NB4 (cell line): ENCODE data around the gene DLEC1.
A peak's percentile ranks its signal among the peaks of the same experiment; 100 is the strongest.

Experiments
- DNase-seq: peaks from one replicate; pipeline ENCODE4 v3.0.0; 2010; ENCODE audit warnings: low read depth
- H3K4me3 ChIP-seq: one replicate; pipeline ENCODE4 v1.5.1; 2011; ENCODE audit warnings: mild to moderate bottlenecking, low read depth, low read length, moderate library complexity
- MYC ChIP-seq: IDR thresholded peaks from 2 replicates; pipeline ENCODE4 v1.6.1; 2011; ENCODE audit warnings: low read depth, low read length
- POLR2A ChIP-seq: IDR thresholded peaks from 2 replicates; pipeline ENCODE4 v1.6.1; 2011; ENCODE audit warnings: mild to moderate bottlenecking; ENCODE audit not compliant: insufficient read length; ENCODE audit errors: extremely low read depth
- TF ChIP-seq, protein P1 (sequence below): IDR thresholded peaks from 2 replicates; pipeline ENCODE4 v1.6.1; 2011; ENCODE audit warnings: low read depth, low read length
- TF ChIP-seq, protein P2 (sequence below): IDR thresholded peaks from one replicate; pipeline ENCODE4 v1.5.1; 2012; ENCODE audit warnings: low read depth, low read length

The DLEC1 gene

DNA sequence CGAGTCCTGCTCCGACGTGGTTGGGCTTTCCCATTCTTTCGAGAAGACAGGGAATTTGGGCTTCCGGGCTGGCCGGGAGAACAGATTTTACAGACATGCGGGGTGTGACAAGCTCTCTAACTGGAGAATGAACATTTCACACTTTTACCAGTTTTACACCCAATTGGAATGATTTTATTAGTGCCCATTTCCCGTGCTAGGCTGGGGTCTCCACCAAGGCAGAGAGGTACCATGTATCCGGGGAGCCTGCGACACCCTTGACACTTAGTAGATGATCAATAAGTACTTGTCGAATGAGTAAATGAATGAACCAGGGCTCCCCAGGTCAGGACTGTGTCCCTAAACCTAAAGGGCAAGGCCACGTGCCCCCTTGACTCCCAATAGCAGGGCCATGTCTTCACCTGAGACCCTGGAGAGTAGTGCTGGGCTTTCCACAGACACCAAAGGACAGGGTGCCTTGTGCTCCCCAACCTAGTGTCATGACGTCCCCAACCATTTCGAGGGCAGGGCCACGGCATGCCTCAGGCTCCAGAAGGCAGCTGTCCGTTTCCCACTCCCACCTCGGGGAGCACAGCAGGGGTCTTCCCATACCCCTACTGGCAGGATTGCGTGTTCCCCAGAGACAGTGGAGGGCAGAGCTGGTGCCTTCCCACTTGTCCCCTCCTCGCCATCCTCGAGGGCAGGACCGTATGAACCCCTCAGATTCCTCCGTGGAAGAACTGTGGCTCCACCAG lies 98.8 kb downstream of the DLEC1 start:
- TF ChIP-seq MYC: no peak
- TF ChIP-seq, protein P1, sequence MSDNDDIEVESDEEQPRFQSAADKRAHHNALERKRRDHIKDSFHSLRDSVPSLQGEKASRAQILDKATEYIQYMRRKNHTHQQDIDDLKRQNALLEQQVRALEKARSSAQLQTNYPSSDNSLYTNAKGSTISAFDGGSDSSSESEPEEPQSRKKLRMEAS: no peak
- TF ChIP-seq, protein P2, sequence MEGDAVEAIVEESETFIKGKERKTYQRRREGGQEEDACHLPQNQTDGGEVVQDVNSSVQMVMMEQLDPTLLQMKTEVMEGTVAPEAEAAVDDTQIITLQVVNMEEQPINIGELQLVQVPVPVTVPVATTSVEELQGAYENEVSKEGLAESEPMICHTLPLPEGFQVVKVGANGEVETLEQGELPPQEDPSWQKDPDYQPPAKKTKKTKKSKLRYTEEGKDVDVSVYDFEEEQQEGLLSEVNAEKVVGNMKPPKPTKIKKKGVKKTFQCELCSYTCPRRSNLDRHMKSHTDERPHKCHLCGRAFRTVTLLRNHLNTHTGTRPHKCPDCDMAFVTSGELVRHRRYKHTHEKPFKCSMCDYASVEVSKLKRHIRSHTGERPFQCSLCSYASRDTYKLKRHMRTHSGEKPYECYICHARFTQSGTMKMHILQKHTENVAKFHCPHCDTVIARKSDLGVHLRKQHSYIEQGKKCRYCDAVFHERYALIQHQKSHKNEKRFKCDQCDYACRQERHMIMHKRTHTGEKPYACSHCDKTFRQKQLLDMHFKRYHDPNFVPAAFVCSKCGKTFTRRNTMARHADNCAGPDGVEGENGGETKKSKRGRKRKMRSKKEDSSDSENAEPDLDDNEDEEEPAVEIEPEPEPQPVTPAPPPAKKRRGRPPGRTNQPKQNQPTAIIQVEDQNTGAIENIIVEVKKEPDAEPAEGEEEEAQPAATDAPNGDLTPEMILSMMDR: no peak
- no peak for TF ChIP-seq POLR2A
- DNase-seq: peak; percentile 40
- peak overlapping the region; percentile 66 for H3K4me3 ChIP-seq

DNA sequence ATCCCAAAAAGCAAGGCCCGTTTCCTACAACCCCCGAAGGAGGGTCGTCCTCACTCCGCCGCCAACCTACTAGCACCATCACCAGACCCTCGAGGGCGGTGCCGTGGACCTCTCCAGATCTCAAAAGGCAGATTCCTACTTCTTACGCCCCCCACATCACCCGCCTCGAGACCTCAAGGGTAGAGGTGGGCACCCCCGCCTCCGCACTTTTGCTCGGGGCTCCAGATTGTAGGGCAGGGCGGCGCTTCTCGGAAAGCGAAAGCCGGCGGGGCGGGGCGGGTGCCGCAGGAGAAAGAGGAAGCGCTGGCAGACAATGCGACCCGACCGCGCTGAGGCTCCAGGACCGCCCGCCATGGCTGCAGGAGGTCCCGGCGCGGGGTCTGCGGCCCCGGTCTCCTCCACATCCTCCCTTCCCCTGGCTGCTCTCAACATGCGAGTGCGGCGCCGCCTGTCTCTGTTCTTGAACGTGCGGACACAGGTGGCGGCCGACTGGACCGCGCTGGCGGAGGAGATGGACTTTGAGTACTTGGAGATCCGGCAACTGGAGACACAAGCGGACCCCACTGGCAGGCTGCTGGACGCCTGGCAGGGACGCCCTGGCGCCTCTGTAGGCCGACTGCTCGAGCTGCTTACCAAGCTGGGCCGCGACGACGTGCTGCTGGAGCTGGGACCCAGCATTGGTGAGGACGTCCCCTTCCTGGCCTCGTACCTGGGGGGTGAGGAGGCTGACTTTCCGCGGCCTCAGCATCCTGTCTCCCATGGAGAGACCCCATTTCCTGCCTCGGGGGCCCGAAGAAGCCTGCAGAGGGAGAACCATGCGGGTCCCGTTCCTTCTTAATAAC lies 99.6 kb downstream of the DLEC1 start, which contains the start of gene MYD88:
Gene MYD88, plus strand, starts transcription at position 313 of the 842 bp plus-strand sequence. Its CDS starts 40 bp downstream, at position 353.
- DNase-seq: peak; percentile 89
- TF ChIP-seq, protein P2: no peak
- peak; percentile 80 for TF ChIP-seq POLR2A
- peak; percentile 73 for TF ChIP-seq MYC
- TF ChIP-seq, protein P1: peak; percentile 45; the same call in 1 of the 2 replicates
- peak within 1 kb of the TSS; percentile 70 for H3K4me3 ChIP-seq

DNA sequence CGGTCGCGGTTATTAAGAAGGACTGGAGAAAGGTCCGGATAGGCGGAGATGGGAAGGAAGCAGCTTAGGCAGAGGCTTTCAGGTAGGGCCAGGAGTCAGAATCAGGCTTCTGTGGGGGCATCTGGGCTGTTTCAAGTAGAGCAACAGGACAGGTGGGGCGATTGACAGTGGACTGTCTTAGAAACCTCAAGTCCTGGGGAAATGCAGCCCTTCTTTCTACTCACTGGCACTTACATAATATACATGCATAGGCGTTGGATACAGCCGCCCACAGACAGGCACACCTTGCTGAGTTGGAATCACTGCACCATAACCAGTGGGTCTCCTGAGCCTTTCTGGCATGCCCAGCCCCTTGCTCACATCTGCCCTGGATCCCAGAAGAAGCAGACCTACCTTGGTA lies 100.2 kb downstream of the DLEC1 start:
- DNase-seq: no peak
- TF ChIP-seq, protein P1: no peak
- TF ChIP-seq POLR2A: no peak
- TF ChIP-seq MYC: no peak
- TF ChIP-seq, protein P2: no peak
- H3K4me3 ChIP-seq: peak overlapping the region; percentile 70

DNA sequence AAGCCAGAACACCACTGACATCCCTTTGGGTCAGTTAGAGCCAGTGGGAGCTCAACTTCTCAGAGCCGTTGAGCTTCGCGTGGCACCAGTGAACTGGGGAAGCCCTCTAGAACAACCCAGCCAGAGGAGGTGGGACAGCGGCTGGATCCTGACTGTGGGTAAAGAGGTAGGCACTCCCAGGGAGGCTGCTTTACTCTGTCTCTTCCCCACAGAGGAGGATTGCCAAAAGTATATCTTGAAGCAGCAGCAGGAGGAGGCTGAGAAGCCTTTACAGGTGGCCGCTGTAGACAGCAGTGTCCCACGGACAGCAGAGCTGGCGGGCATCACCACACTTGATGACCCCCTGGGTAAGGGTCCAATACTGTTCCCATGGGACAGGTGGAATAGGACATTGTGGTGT lies 100.6 kb downstream of the DLEC1 start:
- peak overlapping the region; percentile 70 for H3K4me3 ChIP-seq
- TF ChIP-seq MYC: no peak
- DNase-seq: no peak

DNA sequence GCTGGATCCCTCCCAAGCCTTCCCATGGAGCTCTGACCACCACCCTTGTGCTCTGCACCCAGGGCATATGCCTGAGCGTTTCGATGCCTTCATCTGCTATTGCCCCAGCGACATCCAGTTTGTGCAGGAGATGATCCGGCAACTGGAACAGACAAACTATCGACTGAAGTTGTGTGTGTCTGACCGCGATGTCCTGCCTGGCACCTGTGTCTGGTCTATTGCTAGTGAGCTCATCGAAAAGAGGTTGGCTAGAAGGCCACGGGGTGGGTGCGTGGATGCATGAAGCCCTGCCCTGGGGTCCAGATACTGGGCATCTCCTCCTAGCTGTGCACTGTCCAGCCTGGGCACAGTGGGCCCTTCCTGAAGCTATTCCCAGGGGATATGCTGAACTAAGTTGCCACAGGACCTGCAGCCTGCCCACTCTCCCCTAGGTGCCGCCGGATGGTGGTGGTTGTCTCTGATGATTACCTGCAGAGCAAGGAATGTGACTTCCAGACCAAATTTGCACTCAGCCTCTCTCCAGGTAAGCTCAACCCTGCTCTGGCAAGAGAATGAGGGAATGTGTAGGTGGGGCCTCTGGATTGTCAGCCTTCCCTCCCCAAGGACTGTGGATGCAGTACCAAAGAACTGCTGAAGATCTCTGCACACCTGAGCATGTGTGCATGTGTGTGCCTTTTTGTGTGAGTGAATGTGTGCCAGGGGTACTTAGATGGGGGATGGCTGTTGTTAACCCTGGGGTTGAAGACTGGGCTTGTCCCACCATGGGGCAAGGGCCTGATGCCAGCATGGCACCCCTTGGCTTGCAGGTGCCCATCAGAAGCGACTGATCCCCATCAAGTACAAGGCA lies 101.5 kb downstream of the DLEC1 start:
- DNase-seq: no peak
- TF ChIP-seq, protein P1: no peak
- TF ChIP-seq MYC: no peak
- TF ChIP-seq POLR2A: no peak
- TF ChIP-seq, protein P2: no peak
- H3K4me3 ChIP-seq: no peak overlapping the region
